DND-41 (cell line): ENCODE data around the gene R3HDM1.

ENCODE experiments used
- ATAC-seq: fragments of 200-7000 bp; cut with Tn5 transposase; 3 replicates; pipeline ENCODE4 v1.9.1; 2021; ENCODE audit warnings: low read depth; ENCODE audit not compliant: insufficient read depth
- DNase-seq: peaks from one replicate; pipeline ENCODE4 v3.0.0-alpha.2; 2020
- H2AFZ ChIP-seq: 2 replicates; pipeline ENCODE4 v1.6.0; 2012; ENCODE audit warnings: low read depth, low read length
- H3K27ac ChIP-seq: 2 replicates; pipeline ENCODE4 v1.5.1; 2012; ENCODE audit warnings: low read length, inconsistent platforms
- H3K27me3 ChIP-seq: fragments of 200-600 bp; sonication (generic); 2 replicates; pipeline ENCODE4 v1.6.0; 2012; ENCODE audit warnings: low read length, mild to moderate bottlenecking, inconsistent platforms; ENCODE audit not compliant: insufficient read depth, poor library complexity
- H3K36me3 ChIP-seq: 2 replicates; pipeline ENCODE4 v1.5.1; 2012; ENCODE audit warnings: low read length, inconsistent platforms; ENCODE audit not compliant: insufficient read depth
- H3K4me1 ChIP-seq: 2 replicates; pipeline ENCODE4 v1.5.1; 2012; ENCODE audit warnings: mild to moderate bottlenecking, low read length; ENCODE audit not compliant: insufficient read depth
- H3K4me2 ChIP-seq: 2 replicates; pipeline ENCODE4 v1.6.0; 2012; ENCODE audit warnings: mild to moderate bottlenecking, moderate library complexity, low read length, inconsistent platforms; ENCODE audit not compliant: insufficient read depth
- H3K4me3 ChIP-seq, 2 experiments: fragments of 200-600 bp in 1 of 2; shearing (Covaris generic) in 1 of 2; 2 replicates each; pipeline ENCODE4 v1.5.1; 2012 to 2016; ENCODE audit warnings: inconsistent platforms in 2 of 2, low read length in 2 of 2, mild to moderate bottlenecking in 2 of 2, low read depth in 1 of 2, moderate library complexity in 1 of 2
- H3K79me2 ChIP-seq: 2 replicates; pipeline ENCODE4 v1.6.0; 2012; ENCODE audit warnings: low read length, inconsistent platforms; ENCODE audit not compliant: insufficient read depth
- H3K9ac ChIP-seq: 2 replicates; pipeline ENCODE4 v1.6.0; 2012; ENCODE audit warnings: low read depth, mild to moderate bottlenecking, inconsistent platforms, low read length, moderate library complexity
- H3K9me3 ChIP-seq: 2 replicates; pipeline ENCODE4 v1.5.1; 2012; ENCODE audit warnings: low read length, moderate library complexity, mild to moderate bottlenecking, inconsistent platforms; ENCODE audit not compliant: insufficient read depth, severe bottlenecking
- H4K20me1 ChIP-seq: 2 replicates; pipeline ENCODE4 v1.6.0; 2012; ENCODE audit warnings: low read length; ENCODE audit not compliant: insufficient read depth
- EZH2 ChIP-seq: IDR thresholded peaks from 3 replicates; pipeline ENCODE4 v1.6.1; 2012; ENCODE audit warnings: borderline replicate concordance, low read depth, mild to moderate bottlenecking, moderate library complexity, low read length, inconsistent platforms; ENCODE audit not compliant: severe bottlenecking
- TF ChIP-seq, protein P1 (sequence below): IDR thresholded peaks from 2 replicates; pipeline ENCODE4 v1.5.1; 2012; ENCODE audit warnings: borderline replicate concordance, low read length, moderate library complexity, mild to moderate bottlenecking; ENCODE audit not compliant: poor library complexity, severe bottlenecking; ENCODE audit errors: extremely low read depth

The R3HDM1 gene

GRCh38 chr2:135741043-135741394 is 209.7 kb downstream of the R3HDM1 start:
- no peak for DNase-seq
- Histone ChIP-seq H3K27ac (peak overlapping the region; percentile 92), H3K36me3 (peaks cover 25% of the 10 kb centered on the region), H3K4me1 (peaks cover 31% of the 10 kb centered on the region), H2AFZ (peak overlapping the region; percentile 96), H3K27me3 (no peaks in the 10 kb centered on the region), H3K4me3 (peak overlapping the region in 1 of 2 experiments; percentile 92; a peak in 2 of 4 replicates), H3K4me2 (peak overlapping the region; percentile 90; the same call in 1 of the 2 replicates), H4K20me1 (peaks cover 23% of the 10 kb centered on the region), H3K9ac (no peak overlapping the region), H3K9me3 (no peaks in the 10 kb centered on the region), H3K79me2 (peaks cover 46% of the 10 kb centered on the region)
- TF ChIP-seq, protein P1, sequence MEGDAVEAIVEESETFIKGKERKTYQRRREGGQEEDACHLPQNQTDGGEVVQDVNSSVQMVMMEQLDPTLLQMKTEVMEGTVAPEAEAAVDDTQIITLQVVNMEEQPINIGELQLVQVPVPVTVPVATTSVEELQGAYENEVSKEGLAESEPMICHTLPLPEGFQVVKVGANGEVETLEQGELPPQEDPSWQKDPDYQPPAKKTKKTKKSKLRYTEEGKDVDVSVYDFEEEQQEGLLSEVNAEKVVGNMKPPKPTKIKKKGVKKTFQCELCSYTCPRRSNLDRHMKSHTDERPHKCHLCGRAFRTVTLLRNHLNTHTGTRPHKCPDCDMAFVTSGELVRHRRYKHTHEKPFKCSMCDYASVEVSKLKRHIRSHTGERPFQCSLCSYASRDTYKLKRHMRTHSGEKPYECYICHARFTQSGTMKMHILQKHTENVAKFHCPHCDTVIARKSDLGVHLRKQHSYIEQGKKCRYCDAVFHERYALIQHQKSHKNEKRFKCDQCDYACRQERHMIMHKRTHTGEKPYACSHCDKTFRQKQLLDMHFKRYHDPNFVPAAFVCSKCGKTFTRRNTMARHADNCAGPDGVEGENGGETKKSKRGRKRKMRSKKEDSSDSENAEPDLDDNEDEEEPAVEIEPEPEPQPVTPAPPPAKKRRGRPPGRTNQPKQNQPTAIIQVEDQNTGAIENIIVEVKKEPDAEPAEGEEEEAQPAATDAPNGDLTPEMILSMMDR: no peak
- TF ChIP-seq EZH2: no peak
- no peak for ATAC-seq

- no peaks in the 10 kb centered on the region for H3K9me3 ChIP-seq
- H3K4me2 ChIP-seq: peak within 1 kb of the TSS; percentile 90
- no peaks in the 10 kb centered on the region for H3K27me3 ChIP-seq
- H4K20me1 ChIP-seq: peaks cover 30% of the 10 kb centered on the region
- peaks cover 34% of the 10 kb centered on the region for H3K4me1 ChIP-seq
- peak; percentile 98 for DNase-seq
- H3K36me3 ChIP-seq: peaks cover 31% of the 10 kb centered on the region
- H2AFZ ChIP-seq: peak within 1 kb of the TSS; percentile 96
- peak within 1 kb of the TSS; percentile 92 for H3K4me3 ChIP-seq
- TF ChIP-seq EZH2: no peak
- TF ChIP-seq, protein P1: peak; percentile 78
- H3K79me2 ChIP-seq: peaks cover 52% of the 10 kb centered on the region
- H3K9ac ChIP-seq: peak within 1 kb of the TSS; percentile 96
- H3K27ac ChIP-seq: peak within 1 kb of the TSS; percentile 92
- peak; percentile 90 for ATAC-seq
Measured at GRCh38 chr2:135741395-135742324, 210.4 kb downstream of the R3HDM1 start, which contains the start of gene UBXN4. TSS of gene UBXN4 (plus strand) at chr2:135741855. CDS start at chr2:135741930, 75 bp downstream.

DNA sequence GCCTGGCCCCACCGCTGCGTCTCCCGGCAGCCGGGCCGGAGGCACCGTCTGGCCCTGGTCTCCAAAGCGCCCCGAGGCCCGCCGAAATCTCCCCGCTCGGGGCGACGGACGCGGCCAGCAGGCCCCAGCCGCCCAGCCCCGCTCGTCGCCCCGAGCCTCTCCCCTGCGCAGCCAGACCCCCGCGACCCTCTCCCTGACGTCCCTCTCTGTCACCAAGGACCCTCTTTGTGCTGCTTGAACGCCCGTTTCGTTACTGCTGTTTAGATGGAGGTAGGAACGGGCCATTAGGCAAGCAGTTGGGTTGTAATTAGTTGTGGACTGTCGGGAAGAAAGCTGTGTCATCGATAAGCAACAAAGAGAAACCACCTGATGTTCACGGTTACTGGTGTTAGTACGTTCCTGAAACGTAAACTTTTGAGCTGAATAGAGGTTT is 211.1 kb downstream of the R3HDM1 start:
- Histone ChIP-seq H3K4me3 (peak overlapping the region; percentile 92), H3K27ac (peak overlapping the region; percentile 92), H3K9ac (peak overlapping the region; percentile 96), H3K36me3 (peaks cover 37% of the 10 kb centered on the region), H3K4me2 (peak overlapping the region; percentile 90), H3K79me2 (peaks cover 59% of the 10 kb centered on the region), H3K9me3 (no peaks in the 10 kb centered on the region), H2AFZ (peak overlapping the region; percentile 96), H3K27me3 (no peaks in the 10 kb centered on the region), H3K4me1 (peaks cover 35% of the 10 kb centered on the region), H4K20me1 (peaks cover 36% of the 10 kb centered on the region)
- peak; percentile 44 for DNase-seq
- ATAC-seq: peak; percentile 10
- no peak for TF ChIP-seq EZH2
- TF ChIP-seq, protein P1: no peak
